Inflammatory macrophage (primary cell): ENCODE results near the gene KRT36.

Experiments
- DNase-seq, 2 donors: peaks; one replicate each; pipeline ENCODE4 v3.0.0-alpha.2; 2020 to 2022
- total RNA-seq, 18 experiments: gene quantifications; one replicate each; lab custom pipeline; 2026; ENCODE audit warnings: mixed read lengths in 6 of 18, inconsistent platforms in 2 of 18; lab: John Stamatoyannopoulos, UW

Gene KRT36
- 0 to 0.33 (median 0.07) reads per million in 18 experiments for total RNA-seq

GRCh38 chr17:41489531-41489930 lies at the start of gene KRT36:
TSS of gene KRT36 (minus strand) at chr17:41489910. CDS start at chr17:41489864, 46 bp downstream.
- no peak for DNase-seq

DNA sequence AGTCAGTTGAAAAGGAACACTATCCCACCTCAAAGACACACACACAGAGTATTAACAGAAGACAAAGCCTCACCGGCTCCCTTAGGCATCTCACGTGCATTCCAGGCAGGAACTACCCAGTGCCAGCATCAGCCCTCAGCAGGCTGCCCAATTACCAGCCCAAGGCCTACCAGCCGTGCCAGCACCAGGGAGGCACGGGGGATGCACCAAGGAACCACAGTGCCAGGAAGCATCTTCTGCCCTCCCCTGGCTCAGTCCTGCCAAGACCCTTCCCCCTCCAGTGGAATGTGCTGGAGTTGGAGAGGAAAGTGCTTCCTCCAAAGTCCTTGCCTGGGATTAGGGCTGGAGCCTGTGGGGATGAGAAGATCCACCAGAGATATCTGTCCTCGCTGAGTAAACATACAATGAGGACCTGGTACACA lies 49.4 kb upstream of the KRT36 start:
- DNase-seq: no peak

DNA sequence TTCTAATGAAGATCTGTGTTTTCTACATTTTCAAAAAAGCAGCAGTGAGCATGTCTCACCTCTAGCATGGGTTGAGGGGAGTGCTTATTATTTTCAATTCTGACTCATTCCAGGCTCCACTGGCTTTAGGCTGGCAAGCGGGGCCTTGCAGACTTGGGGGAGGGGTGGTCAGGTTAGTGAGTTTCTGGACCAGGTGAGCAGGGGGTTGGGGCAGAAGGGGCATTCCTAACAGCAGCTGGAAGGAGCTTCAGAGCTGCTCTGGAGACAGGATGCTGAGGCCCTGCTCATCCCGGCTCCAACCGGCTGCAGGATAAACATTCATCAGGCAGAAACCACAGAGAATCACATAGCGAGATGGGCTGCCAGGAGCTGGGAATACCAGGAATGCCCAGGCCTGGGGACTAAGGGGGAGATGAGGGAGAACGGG lies 48.9 kb upstream of the KRT36 start:
- DNase-seq: no peak

DNA sequence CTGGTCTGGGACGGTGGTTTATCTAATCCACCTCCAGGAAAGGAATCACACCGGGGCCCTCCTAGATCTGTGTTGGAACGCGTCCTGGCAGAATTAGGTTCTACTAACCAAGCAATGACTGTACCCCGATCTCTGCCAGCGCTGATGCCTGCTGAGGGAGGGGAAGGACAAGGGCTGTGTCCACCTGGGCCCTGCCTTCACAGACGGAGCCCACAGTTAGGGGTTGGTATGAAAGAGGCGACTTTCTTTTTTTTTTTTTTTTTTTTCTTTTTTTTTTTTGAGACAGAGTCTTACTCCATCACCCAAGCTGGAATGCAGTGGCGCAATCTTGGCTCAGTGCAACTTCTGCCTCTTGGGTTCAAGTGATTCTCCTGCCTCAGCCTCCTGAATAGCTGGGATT lies 48.3 kb upstream of the KRT36 start:
- DNase-seq: no peak

GRCh38 chr17:41537614-41537954 lies 47.9 kb upstream of the KRT36 start:
- DNase-seq: no peak

DNA sequence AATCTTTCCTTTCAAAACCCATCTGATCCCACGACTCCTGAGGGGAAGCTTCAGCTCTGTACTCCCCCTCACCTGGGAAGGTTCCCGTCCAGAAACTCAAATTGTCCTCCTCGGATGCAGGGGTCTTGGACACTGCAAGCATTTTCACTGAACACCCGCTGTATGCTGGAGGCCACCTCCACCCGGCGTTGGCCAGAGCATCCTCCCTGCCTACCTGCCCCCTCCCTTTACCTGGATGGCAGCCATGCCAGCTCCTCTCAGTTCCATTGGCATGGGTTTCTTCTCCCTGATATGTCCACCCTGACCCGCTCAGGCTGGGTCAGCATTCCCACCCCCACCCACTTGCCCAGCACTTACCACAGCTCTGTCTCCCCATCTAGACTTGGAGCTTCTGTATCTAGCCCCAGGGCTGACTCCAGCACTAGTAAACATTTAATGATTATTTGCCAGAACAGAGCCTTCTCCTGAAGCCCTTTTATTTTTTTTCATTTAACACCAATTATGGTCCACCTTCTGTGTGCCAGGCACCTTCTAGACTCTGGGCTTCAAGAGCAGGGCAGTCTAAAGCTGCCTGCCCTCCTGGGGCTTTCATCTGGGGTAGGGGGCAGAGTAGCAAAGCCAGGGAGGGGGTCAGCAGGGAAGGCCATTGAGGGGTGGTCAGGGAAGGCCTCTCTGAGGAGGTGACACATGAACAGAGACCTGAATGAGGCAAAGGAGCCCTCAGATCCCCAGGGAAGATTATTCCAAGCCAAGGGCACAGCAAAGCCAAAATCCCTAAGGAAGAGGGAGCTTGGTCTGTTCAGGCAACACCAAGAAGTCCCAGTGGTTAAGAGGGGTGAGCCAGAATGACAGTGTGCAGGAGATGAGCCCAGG lies 47.3 kb upstream of the KRT36 start:
- no peak for DNase-seq

GRCh38 chr17:41535764-41536481 lies 46.2 kb upstream of the KRT36 start:
- no peak for DNase-seq

DNA sequence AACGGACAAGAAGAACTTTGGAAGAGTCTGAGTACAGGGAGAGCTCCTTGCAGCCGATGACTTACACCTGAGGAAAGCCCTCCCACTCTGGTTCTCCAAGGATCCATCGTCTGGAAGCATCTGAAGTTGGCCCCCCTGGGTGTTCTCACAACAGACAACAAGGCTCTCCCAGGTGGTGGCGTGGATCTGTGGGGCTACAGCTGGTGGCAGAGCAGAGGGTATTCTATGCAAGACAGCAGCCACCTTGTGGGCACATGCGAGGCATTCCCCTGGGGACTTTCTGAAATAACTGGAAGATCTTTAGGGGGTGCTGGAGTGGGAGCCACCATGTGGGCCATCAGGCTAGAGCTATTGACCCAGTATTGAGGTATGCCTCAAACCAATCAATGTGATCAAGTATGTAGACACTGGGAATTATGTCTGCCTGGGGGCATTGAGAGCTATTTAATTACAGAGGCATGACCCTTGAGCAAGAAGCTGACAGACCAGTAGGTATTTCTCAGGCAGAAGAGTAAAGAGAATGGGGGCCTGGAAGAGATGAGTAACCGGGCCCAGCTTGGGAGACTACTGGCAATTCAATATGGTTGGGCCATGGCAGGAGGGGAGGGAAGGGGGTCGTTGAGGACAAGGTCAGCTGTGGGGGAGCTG lies 45.3 kb upstream of the KRT36 start:
- DNase-seq: no peak

- no peak for DNase-seq
These were observed 43.9 kb upstream of the KRT36 start for GRCh38 chr17:41533613-41534012.

DNA sequence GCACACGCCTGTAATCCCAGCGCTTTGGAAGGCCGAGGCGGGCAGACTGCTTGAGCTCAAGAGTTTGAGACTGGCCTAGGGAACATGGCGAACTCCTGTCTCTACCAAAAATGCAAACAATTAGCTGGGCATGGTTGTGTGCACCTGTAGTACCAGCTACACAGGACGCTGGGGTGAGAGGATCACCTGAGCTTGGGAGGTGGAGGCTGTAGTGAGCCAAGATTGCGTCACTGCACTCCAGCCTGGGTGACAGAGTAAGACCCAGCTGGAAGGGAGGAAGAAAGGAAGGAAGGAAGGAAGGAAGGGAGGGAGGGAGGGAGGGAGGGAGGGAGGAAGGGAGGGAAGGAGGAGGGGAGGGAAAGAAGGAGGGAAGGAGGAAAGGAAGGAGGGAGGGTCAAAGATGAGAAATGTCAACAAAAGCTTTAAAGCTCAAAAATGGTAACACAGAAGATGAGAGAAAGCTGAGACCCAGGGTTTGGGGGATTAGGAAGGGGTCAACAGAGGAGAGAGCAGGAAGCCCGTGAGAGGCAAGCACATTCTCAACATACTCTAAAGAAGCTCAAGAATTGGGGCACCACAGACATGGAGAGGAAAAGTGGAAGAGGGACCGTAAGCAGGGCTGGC lies 43.3 kb upstream of the KRT36 start:
- DNase-seq: no peak

DNA sequence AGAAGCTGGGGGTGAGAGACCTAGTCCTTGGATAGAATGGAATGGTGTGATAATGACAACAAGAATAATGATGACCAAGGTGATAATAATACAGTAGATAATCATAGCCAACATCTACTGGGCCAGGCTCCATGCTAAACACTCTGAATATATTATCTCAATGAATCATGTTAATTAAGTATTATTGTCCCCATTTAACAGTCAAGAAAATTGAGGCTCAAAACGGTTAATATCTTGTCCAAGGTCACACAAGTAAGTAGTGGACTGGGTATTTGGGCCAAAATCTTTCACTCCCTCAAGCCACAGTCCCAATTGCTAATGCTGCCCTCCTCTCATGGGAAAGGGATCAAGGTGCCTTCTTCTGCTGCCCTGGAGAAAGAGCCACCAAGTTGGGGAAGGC lies 42.3 kb upstream of the KRT36 start:
- no peak for DNase-seq

GRCh38 chr17:41530062-41531048 lies 40.6 kb upstream of the KRT36 start:
- no peak for DNase-seq

DNA sequence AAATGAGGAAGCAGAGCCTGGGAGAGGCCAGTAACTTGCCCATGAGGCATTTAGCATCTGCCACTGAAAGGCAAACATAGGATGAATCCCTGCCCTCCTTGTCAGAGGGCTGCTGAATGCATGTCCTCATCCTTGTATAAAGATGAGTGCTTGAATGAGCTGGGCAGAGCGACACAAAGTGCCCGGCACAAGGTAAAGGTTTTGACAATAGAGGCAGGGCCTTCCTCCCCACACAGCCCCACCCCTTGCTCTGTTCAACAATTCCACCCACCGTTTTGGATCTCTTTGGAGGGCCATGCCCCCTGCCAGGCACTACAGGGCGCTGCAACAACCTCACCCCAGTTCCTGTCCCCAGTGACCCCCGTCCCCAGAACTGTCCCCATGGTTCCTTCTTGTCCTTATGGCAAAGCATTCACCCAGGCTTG lies 39.8 kb upstream of the KRT36 start:
- no peak for DNase-seq

GRCh38 chr17:41528959-41529353 lies 39.2 kb upstream of the KRT36 start:
- DNase-seq: no peak

GRCh38 chr17:41527063-41528023 lies 37.6 kb upstream of the KRT36 start:
- DNase-seq: no peak

DNA sequence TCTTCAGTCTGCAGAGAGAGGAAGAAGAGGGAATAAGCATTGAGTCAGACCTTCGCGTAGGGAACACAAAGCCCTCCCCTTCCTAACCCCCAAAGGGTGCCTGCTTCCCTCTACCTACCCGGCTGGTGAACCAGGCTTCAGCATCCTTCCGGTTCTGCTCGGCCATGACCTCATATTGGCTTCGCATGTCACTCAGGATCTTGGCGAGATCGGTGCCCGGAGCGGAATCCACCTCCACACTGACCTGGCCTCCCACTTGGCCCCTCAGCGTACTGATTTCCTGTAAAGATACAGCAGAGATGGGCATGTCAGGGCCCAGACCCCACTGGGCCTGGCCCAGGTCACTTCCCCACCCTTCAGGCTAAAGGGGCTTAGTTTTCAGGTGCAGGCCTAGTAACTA lies 34.6 kb upstream of the KRT36 start:
- no peak for DNase-seq

DNA sequence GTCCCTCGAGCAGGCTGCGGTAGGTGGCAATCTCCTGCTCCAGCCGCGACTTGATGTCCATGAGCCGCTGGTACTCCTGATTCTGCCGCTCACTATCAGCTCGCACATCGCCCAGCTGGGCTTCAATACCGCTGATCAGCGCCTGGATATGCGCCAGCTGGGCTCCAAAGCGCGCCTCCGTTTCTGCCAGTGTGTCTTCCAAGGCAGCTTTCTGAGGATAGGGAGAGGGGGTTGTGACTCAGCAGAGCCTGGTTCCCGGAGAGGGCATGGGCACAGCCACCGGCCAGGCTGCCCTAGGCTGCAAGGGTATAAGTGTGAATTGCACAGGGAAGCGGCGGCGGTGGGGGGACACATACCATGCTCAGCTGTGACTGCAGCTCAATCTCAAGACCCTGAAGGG lies 34.1 kb upstream of the KRT36 start:
- DNase-seq: no peak

- no peak for DNase-seq
These were observed 33.5 kb upstream of the KRT36 start for GRCh38 chr17:41523225-41523593.

DNA sequence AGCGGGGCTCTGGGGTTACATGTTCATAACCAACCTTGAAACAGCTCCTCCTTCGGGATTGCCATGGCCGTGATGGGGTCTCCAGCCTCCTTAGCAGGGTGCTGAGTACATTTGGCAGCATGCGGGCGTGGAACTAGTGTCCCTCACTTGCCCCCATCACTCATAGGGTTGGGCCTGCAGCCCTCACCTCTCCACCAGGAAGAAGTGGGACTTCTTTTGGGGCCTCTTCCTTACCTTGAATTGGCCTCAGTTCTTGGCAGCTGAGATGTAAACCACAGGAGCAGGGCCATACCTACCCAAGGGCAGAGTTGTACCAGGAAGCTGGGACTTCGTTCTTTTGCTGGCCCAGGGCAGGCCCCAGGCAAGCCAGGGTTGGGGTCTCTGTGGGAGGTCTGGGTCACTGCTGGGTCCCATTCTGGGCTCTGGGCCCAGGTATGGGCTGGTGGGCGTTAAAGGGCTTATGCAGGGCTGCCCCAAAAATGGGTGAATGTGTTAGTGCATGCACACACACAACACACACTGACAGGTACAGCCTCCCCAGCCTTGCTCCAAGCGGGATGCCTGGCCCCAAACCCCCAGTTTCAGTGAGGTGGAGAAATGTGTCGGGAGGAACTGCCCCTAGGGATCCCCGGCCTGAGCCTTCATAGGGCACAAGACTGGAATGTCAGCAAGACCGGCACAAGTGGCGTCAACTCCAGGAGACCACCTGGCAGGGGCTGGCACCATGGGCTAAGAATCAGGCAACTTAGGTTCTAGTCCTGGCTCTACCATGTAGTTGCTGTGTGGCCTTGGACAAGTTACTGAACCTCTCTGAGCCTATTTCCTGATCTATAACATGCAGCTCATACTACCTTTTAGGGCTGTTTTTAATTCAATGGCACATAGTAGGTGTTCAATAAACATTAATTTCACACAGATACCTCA lies 32.9 kb upstream of the KRT36 start:
- no peak for DNase-seq
